ENCODE measurements around the gene DSPP. TPM values are rescaled to one million over a fixed set of nuclear protein-coding genes. Genes with fewer than 3 reads are reported as not detected.

The DSPP gene
- total RNA-seq, 1 donor from 2014 or later: not detected

DNA sequence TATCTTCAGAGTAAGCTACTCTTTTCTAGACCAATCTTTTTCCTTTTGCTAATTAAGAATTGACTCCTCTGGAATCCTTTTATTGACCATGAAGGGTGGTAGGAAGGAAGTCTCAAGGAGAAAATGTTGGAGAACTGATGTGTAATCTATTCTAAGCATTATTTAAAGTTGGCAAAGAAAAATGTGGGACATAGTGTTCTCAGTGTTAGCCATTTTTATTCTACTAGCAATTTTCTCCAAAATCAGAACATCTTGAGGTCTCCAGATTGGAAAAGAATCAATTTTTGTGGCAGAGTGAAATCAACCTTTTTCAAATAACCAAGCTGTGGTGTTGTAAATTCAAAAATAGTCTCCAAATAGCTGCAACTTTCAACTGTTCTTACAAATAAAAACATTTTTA, 23.3 kb downstream of the DSPP start:
- no peak for DNase-seq (ENCODE audit: low spot score)

DNA sequence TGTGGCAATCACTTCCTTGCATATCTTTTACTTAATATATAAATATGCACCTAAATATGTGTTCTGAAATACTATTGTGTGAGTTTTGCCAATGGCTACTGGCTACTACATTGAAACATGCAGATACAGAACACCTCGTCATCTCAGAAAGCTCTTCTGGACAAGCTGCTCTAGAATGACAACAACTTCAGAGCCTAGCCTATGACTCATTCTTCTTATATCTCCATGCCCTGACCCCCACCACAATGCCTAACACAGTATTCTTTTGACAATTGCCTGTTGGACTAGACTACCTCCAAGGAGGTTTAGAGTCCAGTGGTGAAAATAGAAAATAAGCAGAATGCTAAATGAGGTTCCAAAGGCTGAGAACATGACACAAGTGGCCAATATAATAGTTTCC, 24.1 kb downstream of the DSPP start:
- no peak for DNase-seq (ENCODE audit: low spot score)

DNA sequence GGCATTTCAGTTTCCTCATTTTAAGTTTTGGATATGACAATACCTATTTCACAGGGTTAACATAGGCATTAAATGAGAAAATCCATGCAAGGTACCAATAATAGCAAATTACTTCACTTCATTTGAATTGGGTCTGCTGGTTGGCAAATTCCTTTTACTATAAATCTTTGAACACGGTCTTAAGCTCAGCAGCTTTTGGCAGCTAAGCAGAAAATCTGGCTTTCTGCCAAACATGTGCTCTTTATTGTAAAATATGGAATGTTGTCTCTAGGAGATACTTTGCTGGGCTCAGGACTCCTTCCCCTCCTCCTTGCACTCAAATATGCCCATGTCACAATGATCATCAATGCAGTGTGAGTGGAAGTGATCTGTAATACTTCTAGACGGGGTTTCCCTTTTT, 24.9 kb downstream of the DSPP start:
- DNase-seq (ENCODE audit: low spot score): no peak

DNA sequence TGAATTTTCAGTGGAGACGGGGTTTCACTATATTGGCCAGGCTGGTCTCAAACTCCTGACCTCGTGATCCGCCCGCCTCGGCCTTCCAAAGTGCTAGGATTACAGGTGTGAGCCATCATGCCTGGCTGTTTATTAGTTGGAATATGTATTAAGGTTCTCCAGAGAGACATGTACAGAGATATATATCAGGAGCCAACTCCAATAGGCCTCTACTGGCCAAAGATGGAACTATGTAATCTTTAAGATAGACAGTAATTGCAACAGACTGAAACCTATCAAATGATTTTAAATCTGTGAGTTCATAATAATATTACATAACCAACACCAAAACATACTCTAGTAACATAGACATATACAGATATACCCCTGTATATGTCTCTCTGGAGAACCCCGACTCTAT, 36.0 kb downstream of the DSPP start:
- no peak for DNase-seq (ENCODE audit: low spot score)

DNA sequence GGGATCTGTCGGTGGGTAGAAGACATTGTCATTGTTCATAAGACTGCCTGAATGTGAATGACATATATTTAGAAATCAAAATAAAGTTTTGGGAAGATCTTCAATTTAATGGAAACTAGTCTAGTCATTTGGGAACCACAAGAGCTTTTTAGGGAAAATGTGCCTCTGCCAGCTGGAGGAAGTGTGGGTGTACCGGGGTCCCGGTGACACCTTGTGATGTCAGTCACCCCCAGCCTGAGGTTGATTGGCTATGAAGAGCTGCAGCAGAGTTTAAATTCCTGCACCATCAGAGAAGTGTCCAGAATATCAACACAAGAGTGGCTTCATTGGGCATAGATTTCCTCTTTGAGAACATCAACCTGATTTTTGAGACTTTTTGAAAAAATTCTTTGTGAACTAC, 41.7 kb downstream of the DSPP start, which contains the start of gene DMP1:
Gene DMP1, plus strand, starts transcription at position 301 of the 400 bp plus-strand sequence. CDS start 6,213 bp downstream, outside the sequence.
- no peak for DNase-seq (ENCODE audit: low spot score)

DNA sequence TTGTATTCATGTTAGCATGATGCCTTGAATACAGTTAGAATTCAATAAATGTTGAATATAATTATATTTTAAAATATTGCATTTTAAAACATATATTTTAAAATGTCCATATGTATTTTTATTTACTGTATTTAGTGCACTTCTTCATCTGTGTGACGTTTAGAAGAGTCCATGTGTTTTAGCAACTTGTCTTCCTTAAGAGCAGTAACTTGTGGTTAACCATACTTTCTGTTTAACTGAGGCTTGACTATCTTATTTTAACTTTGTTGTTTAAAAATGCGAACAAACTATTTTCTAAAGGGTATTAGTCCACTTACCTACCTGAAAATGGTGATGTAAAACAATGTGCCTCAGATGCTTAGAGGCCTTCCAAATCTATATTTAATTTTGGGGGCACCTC, 42.6 kb downstream of the DSPP start:
- DNase-seq (ENCODE audit: low spot score): no peak

DNA sequence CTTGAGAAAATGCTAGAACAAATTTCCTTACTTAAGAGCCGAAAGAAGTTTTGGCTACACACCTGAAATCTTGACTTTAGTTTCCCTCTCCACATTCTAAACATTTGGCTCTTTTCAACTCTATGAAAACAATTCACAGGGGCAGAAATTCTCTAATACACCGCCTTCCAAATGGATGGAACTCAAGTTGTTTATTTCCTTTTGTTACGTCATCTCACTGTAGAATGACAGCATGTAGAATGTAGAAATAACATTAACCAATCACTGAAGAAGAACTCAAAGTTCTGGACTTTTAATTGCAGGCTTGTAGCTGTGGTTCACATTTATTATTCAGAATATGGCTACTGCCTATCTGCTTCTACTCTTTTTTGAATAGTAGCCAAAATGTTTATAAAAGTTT, 43.6 kb downstream of the DSPP start:
- no peak for DNase-seq (ENCODE audit: low spot score)

DNA sequence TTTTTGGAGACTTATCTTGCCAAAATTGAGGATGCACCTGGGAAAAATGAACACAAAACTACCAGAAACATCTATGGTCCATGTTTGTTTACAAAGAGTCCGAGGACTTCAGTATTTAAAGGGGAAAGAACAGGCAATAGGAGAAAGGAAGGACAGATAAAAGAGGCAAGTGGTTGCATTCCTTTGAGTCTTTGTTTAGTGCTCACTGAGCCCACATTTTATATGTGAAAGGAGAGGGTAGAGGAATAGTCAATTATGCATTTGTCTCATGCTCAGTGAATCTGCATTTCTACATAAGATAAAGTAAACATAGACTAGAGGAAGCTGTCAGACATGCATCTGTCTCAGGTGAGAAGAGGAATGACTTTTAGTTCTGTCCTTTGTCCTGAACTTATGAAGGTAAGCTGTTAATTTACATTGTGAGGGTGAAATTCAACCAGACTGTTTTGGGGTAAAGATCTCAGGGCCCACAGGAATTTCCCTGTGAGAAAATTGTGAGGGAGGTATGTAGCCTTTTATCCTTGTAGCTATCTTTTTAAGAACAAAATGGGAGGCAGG, 46.2 kb downstream of the DSPP start:
- no peak for DNase-seq (ENCODE audit: low spot score)

DNA sequence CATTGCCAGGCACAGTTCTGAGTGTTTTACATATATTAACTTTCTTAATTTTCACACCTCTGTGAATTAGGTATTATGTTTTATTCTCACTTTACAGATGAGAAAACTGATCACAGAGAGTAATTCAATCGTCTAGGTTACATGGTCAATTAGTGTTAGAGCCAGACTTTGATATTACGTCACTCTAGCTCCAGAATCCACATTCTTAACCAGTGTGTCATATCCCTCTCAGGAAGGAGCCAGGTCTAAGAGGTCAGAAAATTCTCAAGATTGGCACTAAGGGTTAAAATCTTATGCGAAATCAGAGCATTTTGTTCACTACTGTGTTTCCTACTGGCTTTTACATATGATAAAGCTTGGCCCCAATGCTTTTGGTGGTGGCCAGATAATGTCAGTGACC, 49.2 kb downstream of the DSPP start:
- DNase-seq (ENCODE audit: low spot score): no peak

DNA sequence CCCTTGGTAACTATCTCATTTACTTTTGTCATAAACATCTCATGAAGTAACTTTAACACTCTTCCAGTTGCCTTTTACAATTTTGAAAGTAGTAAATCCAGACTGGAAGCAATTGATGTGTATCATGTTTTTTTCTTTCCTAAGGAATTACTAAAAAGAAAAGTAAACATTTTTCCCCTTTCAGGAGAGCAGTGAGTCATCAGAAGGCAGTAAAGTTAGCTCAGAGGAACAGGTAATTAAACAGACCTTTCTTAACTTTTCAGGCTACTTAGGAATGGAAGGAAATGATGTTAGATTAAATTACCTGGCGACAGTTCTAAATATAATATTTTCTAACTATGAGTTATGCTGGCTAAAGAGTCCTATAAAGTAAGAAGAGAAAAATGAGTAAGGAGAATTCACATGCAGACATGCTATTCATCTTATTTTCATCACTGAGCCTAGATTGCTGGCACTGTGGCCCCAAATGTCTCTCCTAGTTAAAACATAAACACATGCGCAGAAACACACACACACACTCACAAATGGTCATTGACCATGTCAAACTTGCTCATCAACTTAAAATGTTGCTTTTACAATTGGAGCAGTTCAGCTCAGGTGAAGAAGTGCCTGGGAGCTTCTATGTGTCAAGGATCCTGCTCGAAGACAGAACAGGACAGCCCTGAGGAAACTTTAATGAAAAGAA, 51.1 kb downstream of the DSPP start:
- DNase-seq (ENCODE audit: low spot score): no peak

DNA sequence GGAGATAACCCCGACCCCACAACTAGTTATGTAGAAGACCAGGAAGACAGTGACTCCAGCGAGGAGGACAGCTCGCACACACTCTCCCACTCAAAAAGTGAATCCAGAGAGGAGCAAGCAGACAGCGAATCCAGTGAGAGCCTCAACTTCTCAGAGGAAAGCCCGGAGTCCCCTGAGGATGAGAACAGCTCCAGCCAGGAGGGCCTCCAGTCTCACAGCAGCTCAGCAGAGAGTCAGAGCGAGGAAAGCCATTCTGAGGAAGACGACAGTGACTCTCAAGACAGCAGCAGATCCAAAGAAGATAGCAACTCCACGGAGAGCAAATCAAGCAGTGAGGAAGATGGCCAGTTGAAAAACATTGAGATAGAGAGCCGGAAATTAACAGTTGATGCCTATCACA, 54.5 kb downstream of the DSPP start:
- no peak for DNase-seq (ENCODE audit: low spot score)

Other genes starting within 250 kb of the DSPP start
- gene HSD17B11, start 217.3 kb upstream of the DSPP start, total RNA-seq: 27.0 TPM
- gene NUDT9, start 186.0 kb upstream of the DSPP start, total RNA-seq: 24.2 TPM
- 400 TPM for gene SPARCL1, start 79.2 kb upstream of the DSPP start, total RNA-seq
- gene DMP1, start 41.8 kb downstream of the DSPP start, total RNA-seq: not detected
- not detected for gene IBSP, start 191.0 kb downstream of the DSPP start, total RNA-seq
- gene MEPE, start 224.4 kb downstream of the DSPP start, total RNA-seq: not detected